HepG2 (cell line): ENCODE data around the gene TRMT1. TPM values are rescaled to one million over a fixed set of nuclear protein-coding genes. Genes with fewer than 3 reads are reported as not detected.

Experiments used
- ATAC-seq: fragments of 200-7000 bp; cut with Tn5 transposase; 3 replicates; pipeline ENCODE4 v1.9.1; 2020; ENCODE audit warnings: mild to moderate bottlenecking, moderate library complexity
- BruUV-seq: library from RNA; stranded (reverse); fragments of 400-500 nt; replicated peaks from 2 replicates; lab custom pipeline; 2021; lab: Mats Ljungman, UMichigan
- CTCF ChIA-PET: fragments of 300-600 bp; formaldehyde crosslinking; extraction: SDS; loops from one replicate; lab custom pipeline; 2021; ENCODE audit warnings: low total read pairs, inconsistent platforms, low intra/inter-chr PET ratio; lab: Yijun Ruan, JAX
- POLR2A ChIA-PET: fragments of 350-600 bp; sonication (Branson Sonifier 250); formaldehyde crosslinking; loops from one replicate; lab custom pipeline; 2020; ENCODE audit warnings: antibody characterized with exemption, inconsistent platforms; lab: Yijun Ruan, JAX
- DNase-seq: peaks from one replicate; pipeline ENCODE4 v3.0.0-alpha.2; 2015; ENCODE audit warnings: low spot score
- FAIRE-seq: peaks from 3 replicates; lab custom pipeline; 2011; peaks lifted over from hg19 to GRCh38; lab: Jason Lieb, UNC
- H2AFZ ChIP-seq: one replicate; pipeline ENCODE4 v1.6.1; 2011; ENCODE audit warnings: low read length, inconsistent platforms
- H3K27ac ChIP-seq: fragments of 300-600 bp; 3 replicates; pipeline ENCODE4 v1.8.0; 2011; ENCODE audit warnings: mixed run types, mild to moderate bottlenecking, mixed read lengths, low read length, inconsistent platforms; ENCODE audit not compliant: insufficient read depth; ENCODE audit errors: extremely low read length
- H3K27me3 ChIP-seq, 2 experiments: fragments of 200-600 bp in 1 of 2; 2 replicates in 1 of 2; 3 replicates in 1 of 2; pipeline versions ENCODE4 v1.6.0 to v1.8.0; 2011; ENCODE audit warnings: low read length in 2 of 2, mild to moderate bottlenecking in 2 of 2, moderate library complexity in 2 of 2, inconsistent platforms in 1 of 2; ENCODE audit not compliant: insufficient read depth in 2 of 2, control insufficient read depth in 1 of 2
- H3K36me3 ChIP-seq, 2 experiments: fragments of 200-600 bp in 1 of 2; replicated peaks in 1 of 2; 2 replicates in 1 of 2; 3 replicates in 1 of 2; pipeline versions ENCODE4 v1.5.1 to v1.8.0; 2011; ENCODE audit warnings: low read length in 2 of 2, inconsistent platforms in 1 of 2; ENCODE audit not compliant: insufficient read depth in 2 of 2, control insufficient read depth in 1 of 2
- H3K4me1 ChIP-seq: 2 replicates; pipeline ENCODE4 v1.5.1; 2012; ENCODE audit warnings: low read length, inconsistent platforms; ENCODE audit not compliant: insufficient read depth
- H3K4me2 ChIP-seq: 2 replicates; pipeline ENCODE4 v1.6.0; 2011; ENCODE audit warnings: low read depth, low read length, inconsistent platforms
- H3K4me3 ChIP-seq, 3 experiments: fragments of 200-600 bp in 1 of 3; sonication (generic), shearing (Covaris generic) in 1 of 3; replicated peaks in 1 of 3; 2 replicates each; pipeline ENCODE4 v1.5.1; 2011 to 2016; ENCODE audit warnings: low read length in 3 of 3, inconsistent platforms in 2 of 3, low read depth in 2 of 3, mild to moderate bottlenecking in 2 of 3, control low read depth in 1 of 3, mixed read lengths in 1 of 3; ENCODE audit not compliant: insufficient read depth in 1 of 3
- H3K79me2 ChIP-seq: one replicate; pipeline ENCODE4 v1.6.1; 2011; ENCODE audit warnings: low read length, inconsistent platforms; ENCODE audit not compliant: insufficient read depth
- H3K9ac ChIP-seq: 2 replicates; pipeline ENCODE4 v1.6.0; 2011; ENCODE audit warnings: mild to moderate bottlenecking, low read depth, low read length, inconsistent platforms; ENCODE audit not compliant: insufficient read depth
- H3K9me3 ChIP-seq: 2 replicates; pipeline ENCODE4 v1.5.1; 2012; ENCODE audit warnings: mild to moderate bottlenecking, low read length
- H4K20me1 ChIP-seq: 2 replicates; pipeline ENCODE4 v1.6.0; 2011; ENCODE audit warnings: inconsistent platforms, mild to moderate bottlenecking, low read length, moderate library complexity; ENCODE audit not compliant: insufficient read depth
- BCL6 ChIP-seq: IDR thresholded peaks from 2 replicates; pipeline ENCODE4 v1.6.1; 2016; ENCODE audit warnings: missing genetic modification reagents, missing compliant biosample characterization
- HNRNPH1 ChIP-seq: fragments of 200-400 bp; formaldehyde crosslinking; optimal IDR thresholded peaks from 2 replicates; pipeline ENCODE3; 2017; ENCODE audit warnings: mild to moderate bottlenecking, low read depth, low read length
- REPIN1 ChIP-seq: sonication (generic); formaldehyde crosslinking; IDR thresholded peaks from 2 replicates; pipeline ENCODE4 v1.8.0; 2022; ENCODE audit warnings: missing genetic modification reagents, low read depth, mild to moderate bottlenecking, borderline replicate concordance
- TFAP4 ChIP-seq: sonication (generic); IDR thresholded peaks from 2 replicates; pipeline ENCODE4 v1.6.1; 2016; ENCODE audit warnings: low read depth, borderline replicate concordance
- THAP8 ChIP-seq: sonication (generic); formaldehyde crosslinking; IDR thresholded peaks from 2 replicates; pipeline ENCODE4 v1.5.1; 2020; ENCODE audit warnings: missing genetic modification reagents, mild to moderate bottlenecking, borderline replicate concordance
- ZBTB10 ChIP-seq: sonication (generic); formaldehyde crosslinking; IDR thresholded peaks from 2 replicates; pipeline ENCODE4 v1.4.0; 2020; ENCODE audit warnings: missing genetic modification reagents, borderline replicate concordance
- ZBTB38 ChIP-seq: sonication (generic); formaldehyde crosslinking; IDR thresholded peaks from 2 replicates; pipeline ENCODE4 v1.5.1; 2020; ENCODE audit warnings: mild to moderate bottlenecking, missing genetic modification reagents
- ZNF138 ChIP-seq: sonication (generic); formaldehyde crosslinking; IDR thresholded peaks from 2 replicates; pipeline ENCODE4 v1.5.0; 2020; ENCODE audit warnings: mild to moderate bottlenecking, low read depth, missing genetic modification reagents
- ZNF44 ChIP-seq: sonication (generic); formaldehyde crosslinking; IDR thresholded peaks from 2 replicates; pipeline ENCODE4 v1.5.1; 2020; ENCODE audit warnings: mild to moderate bottlenecking, missing genetic modification reagents
- ZNF549 ChIP-seq: sonication (generic); formaldehyde crosslinking; IDR thresholded peaks from 2 replicates; pipeline ENCODE4 v1.5.0; 2020; ENCODE audit warnings: missing genetic modification reagents
- ZNF550 ChIP-seq: sonication (generic); formaldehyde crosslinking; IDR thresholded peaks from 2 replicates; pipeline ENCODE4 v1.4.0; 2020; ENCODE audit warnings: mild to moderate bottlenecking, missing genetic modification reagents, borderline replicate concordance
- ZNF839 ChIP-seq: sonication (generic); formaldehyde crosslinking; IDR thresholded peaks from 2 replicates; pipeline ENCODE4 v1.4.0; 2020; ENCODE audit warnings: missing genetic modification reagents, mild to moderate bottlenecking, borderline replicate concordance
- WGBS: methylation state at CpG from one replicate; pipeline ENCODE4 v1.1.6; 2017; ENCODE audit warnings: low lambda C conversion rate; 5-methylcytosine and 5-hydroxymethylcytosine counted together
- in situ Hi-C: cut with HindIII; loops from 2 replicates; pipeline ENCODE4 v1.10.0; 2017; ENCODE audit warnings: low pct_unique_long_range_greater_than_20kb; ENCODE audit not compliant: extremely low pct_ligation_motif_present
- intact Hi-C: fragments of 100-400 bp; cut with micrococcal nuclease; formaldehyde crosslinking; loops from one replicate; pipeline ENCODE4 v1.10.0; 2022; ENCODE audit not compliant: unreplicated experiment
- polyA plus RNA-seq, 8 experiments: library from polyadenylated mRNA; depleted of rRNA in 3 of 8; stranded (reverse) in 7 of 8; unstranded in 1 of 8; fragments of >200 nt; fragmentation: Illumina TruSeq in 4 of 8; extraction: Trizol in 4 of 8; gene quantifications; 2 replicates each; pipeline versions ENCODE4 v1.2.1 to v1.2.3, GENCODE V29; 2011 to 2016; ENCODE audit warnings: low read depth in 4 of 8, missing spikeins in 1 of 8, mixed read lengths in 1 of 8; ENCODE audit not compliant: insufficient read depth in 1 of 8
- total RNA-seq, 5 experiments: library from RNA; depleted of rRNA; stranded (reverse); fragments of >200 nt; fragmentation: Illumina TruSeq; extraction: Trizol; gene quantifications; 2 replicates each; pipeline ENCODE4 v1.2.3, GENCODE V29; 2016; ENCODE audit warnings: low read depth in 1 of 5
- TF ChIP-seq, protein P1 (sequence below): sonication (generic); formaldehyde crosslinking; conservative IDR thresholded peaks from 2 replicates; pipeline ENCODE4 v1.8.0; 2022; ENCODE audit warnings: missing genetic modification reagents
- TF ChIP-seq, protein P2 (sequence below): sonication (generic); formaldehyde crosslinking; IDR thresholded peaks from 2 replicates; pipeline ENCODE4 v1.5.0; 2020; ENCODE audit warnings: mild to moderate bottlenecking, low read depth, missing genetic modification reagents, borderline replicate concordance

TRMT1 gene
- total and polyA plus RNA-seq, 2 of the 13 experiments (the other 11 are each of a cell fraction or from before 2014, with no cell fraction given): 35.5 to 44.1 TPM

GRCh38 chr19:13139633-13140311 lies 23.2 kb upstream of the TRMT1 start:
- Histone ChIP-seq H3K4me1 (peaks cover 9% of the 10 kb centered on the region), H3K4me3 (no peak overlapping the region), H3K9me3 (no peaks in the 10 kb centered on the region), H3K9ac (no peak overlapping the region), H3K36me3 (peaks cover 27 to 51% of the 10 kb centered on the region in 2 experiments; a peak in 4 of 5 replicates), H3K27me3 (no peaks in the 10 kb centered on the region), H3K79me2 (no peaks in the 10 kb centered on the region), H2AFZ (no peak overlapping the region), H3K4me2 (no peak overlapping the region), H4K20me1 (no peaks in the 10 kb centered on the region), H3K27ac (no peak overlapping the region)
- CTCF ChIA-PET: no interaction called here
- TF ChIP-seq ZBTB10 (no peak), ZNF550 (CRISPR knock-in tag) (no peak), REPIN1 (no peak), HNRNPH1 (no peak), ZNF138 (CRISPR knock-in tag) (no peak), ZNF44 (CRISPR knock-in tag) (no peak), ZNF839 (CRISPR knock-in tag) (no peak), ZNF549 (CRISPR knock-in tag) (no peak), TFAP4 (no peak), ZBTB38 (CRISPR knock-in tag) (no peak), THAP8 (no peak), BCL6 (CRISPR knock-in tag) (no peak)
- TF ChIP-seq, protein P1, sequence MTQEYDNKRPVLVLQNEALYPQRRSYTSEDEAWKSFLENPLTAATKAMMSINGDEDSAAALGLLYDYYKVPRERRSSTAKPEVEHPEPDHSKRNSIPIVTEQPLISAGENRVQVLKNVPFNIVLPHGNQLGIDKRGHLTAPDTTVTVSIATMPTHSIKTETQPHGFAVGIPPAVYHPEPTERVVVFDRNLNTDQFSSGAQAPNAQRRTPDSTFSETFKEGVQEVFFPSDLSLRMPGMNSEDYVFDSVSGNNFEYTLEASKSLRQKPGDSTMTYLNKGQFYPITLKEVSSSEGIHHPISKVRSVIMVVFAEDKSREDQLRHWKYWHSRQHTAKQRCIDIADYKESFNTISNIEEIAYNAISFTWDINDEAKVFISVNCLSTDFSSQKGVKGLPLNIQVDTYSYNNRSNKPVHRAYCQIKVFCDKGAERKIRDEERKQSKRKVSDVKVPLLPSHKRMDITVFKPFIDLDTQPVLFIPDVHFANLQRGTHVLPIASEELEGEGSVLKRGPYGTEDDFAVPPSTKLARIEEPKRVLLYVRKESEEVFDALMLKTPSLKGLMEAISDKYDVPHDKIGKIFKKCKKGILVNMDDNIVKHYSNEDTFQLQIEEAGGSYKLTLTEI: no peak
- TF ChIP-seq, protein P2, sequence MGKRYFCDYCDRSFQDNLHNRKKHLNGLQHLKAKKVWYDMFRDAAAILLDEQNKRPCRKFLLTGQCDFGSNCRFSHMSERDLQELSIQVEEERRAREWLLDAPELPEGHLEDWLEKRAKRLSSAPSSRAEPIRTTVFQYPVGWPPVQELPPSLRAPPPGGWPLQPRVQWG (CRISPR knock-in tag): no peak
- POLR2A ChIA-PET: no interaction called here
- intact Hi-C loops: no loop called here
- WGBS: 85% methylated on average over 7 of the region's 11 CpGs
- ATAC-seq (no peak), DNase-seq (no peak), FAIRE-seq (no peak)
- TSS peak; percentile 51 for BruUV-seq
- in situ Hi-C loops: no loop called here
